SIG-M5 (cell line): ENCODE data around the gene TRMU.

ENCODE experiments used
- DNase-seq: peaks from one replicate; lab custom pipeline; 2025; lab: John Stamatoyannopoulos, UW

The TRMU gene

GRCh38 chr22:46369716-46370583 is 34.4 kb downstream of the TRMU start:
- DNase-seq, result no peak

DNA sequence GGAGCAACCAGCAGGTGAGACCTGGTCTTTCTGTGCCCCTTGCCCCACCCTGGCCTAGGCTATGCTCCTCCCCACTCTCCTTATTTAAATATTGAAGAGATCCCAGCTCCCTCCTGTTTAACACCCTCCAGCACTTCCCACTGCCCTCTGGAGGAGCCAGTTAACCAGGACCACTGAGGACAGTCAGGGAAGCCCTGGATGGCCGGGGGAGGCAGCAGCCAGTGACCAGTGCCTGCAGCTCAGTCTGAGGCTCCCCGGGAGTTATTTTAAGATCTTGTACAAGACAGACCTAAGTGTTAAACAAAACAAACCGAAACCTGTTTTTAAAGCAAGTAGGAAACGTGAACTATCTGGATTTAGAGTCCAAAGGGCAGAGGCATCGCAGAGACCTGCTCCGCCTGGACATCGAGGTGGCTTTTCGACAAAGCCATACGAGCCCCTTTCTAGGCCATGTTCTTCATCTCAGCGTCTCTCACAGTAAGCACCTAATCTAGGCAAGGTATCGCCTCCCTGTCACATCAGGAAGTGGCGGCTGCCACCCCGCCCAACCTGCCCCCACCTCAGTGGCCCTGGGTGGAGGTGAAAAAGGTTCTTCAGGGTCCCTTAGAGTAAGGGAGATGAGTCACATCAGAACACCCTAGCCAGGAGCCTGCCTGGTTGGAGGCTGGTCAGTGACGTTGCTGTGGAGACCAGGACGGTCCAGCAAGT is 35.2 kb downstream of the TRMU start:
- DNase-seq, result no peak

DNA sequence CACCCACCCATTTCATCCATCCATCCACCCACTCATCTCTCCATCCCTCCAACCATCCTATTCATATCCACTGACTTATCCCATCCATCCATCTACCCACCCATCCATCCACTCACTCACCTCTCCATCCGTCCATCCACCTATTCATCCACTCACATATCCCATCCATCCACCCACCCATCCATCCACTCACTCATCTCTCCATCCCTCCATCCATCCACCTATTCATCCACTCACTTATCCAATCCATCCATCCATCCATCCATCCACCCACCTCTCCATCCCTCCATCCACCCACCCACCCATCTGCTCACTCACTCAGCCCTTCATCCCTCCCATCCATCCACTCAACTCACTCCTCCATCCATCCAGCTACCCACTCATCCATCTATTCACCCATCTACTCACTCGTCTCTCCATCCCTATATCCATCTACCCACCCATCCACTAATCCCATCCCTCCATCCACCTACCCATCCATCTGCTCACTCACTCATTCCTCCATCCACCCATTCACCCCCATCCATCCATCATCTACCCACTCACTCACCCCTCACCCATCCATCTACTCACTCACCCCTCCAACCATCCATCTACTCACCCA is 36.2 kb downstream of the TRMU start:
- no peak for DNase-seq

- no peak for DNase-seq
These were observed 37.2 kb downstream of the TRMU start for GRCh38 chr22:46372686-46373085.

DNA sequence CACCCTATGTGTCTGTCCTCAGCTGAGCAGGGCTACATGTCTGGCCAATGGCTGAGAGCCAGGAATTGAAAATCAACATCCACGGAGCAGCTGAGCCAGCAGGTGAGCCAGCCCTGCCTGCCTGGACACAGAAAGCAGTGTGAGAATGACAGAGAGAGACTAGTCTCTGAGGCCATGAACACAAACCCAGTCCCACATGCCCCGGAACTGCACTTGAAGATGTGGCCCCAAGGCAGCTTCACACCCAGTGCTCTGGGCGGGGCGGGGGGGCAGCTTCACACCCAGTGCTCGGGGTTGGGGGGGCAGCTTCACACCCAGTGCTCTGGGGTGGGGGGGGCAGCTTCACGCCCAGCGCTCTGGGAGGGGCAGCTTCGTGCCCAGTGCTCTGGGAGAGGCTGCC is 37.6 kb downstream of the TRMU start:
- DNase-seq, result no peak

DNA sequence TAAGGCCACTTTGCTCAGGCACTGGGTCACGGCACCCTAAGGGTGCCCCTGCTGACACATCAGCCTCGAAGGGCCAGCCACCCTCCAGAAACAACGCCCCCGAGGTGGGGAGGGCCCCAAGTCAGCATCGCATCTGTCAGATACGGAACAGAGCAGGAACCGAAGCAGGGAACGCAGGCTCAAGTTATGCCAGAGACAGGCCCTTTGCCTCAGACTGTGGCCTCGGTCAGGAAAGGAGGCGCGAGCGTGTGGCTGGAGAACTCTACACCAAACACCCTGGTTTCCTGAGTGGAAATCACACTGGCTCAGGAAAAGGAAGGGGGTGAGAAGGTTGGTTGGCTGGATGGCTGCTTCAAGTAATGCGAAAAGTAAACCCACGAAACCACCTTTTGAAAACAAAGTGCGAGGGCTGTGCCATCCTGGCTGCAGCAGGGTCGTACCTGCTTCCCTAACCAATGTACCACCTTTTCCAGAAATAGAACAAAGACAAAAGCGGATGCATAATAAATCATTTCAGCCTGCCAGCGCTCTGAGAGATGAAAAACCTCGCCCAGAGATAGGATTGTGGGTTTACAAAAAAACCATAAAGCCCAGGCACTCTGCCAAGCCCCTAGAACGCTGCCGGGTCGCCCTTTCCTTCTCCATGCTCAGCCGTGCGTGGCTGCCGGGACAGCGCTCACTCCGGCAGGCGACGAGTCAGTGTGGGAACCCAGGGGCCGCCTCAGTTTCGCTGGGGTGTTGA is 38.6 kb downstream of the TRMU start:
- DNase-seq, result no peak

DNA sequence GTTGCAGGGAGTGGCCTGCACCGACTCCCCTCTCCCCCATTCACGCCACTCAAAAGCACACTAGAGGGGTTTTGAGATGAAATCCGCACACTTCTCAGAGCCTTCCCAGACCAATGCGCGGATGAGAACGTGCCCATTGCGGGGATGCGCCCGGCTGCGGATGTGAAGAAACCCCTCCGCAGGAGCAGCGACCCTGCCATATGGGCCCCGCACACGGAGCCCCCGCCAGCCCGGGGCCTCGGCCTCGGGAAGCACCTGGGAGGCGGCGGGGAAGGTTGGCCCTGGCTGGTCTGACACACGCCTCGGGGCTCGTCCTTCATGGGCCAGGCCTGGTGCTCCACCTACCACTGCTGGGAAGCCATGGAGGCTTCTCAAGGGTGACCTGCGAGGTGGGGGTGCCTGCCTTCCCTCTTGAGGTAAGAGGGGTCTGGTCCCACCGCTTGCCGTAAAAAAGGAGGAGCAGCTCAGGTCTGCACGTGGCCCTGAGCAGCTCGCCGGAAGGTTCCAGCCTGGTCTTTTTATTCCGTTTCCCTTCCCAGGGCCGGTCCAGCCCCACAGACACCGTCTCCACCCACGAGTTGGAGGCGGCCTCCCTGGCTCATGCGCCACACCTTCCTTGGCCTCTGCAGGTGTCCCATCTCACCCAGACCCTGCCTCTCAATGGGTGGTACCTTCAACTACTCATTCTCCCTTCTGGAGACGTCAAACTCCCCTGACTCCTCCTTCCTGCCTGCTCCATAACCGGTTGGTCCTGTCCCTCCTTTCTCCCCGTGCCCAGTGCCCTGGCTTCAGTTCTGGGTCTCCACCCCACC is 39.4 kb downstream of the TRMU start:
- DNase-seq, result no peak

DNA sequence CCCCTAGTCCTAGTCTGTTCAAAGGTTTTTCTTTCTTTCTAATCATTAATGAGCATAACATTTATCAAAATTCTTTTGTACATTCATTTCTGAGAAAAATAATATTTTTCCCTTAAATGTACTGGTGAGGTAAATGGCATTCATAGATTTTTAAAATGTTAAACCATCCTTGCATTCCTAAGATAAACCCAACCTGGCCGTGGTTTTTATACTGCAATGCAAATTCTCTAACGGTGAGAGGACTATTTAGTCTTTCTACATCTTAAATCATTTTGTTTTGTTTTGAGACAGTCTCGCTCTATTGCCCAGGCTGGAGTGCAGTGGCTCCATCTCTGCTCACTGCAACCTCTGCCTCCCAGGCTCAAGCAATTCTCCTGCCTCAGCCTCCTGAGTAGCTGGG is 40.6 kb downstream of the TRMU start:
- no peak for DNase-seq

- no peak for DNase-seq
These were observed 41.5 kb downstream of the TRMU start for GRCh38 chr22:46376908-46377524.

- DNase-seq, result no peak
These were observed 42.3 kb downstream of the TRMU start for GRCh38 chr22:46377525-46378425.

- DNase-seq, result no peak
These were observed 43.0 kb downstream of the TRMU start for GRCh38 chr22:46378426-46379065.

- DNase-seq, result no peak
These were observed 43.8 kb downstream of the TRMU start for GRCh38 chr22:46379066-46379930.

DNA sequence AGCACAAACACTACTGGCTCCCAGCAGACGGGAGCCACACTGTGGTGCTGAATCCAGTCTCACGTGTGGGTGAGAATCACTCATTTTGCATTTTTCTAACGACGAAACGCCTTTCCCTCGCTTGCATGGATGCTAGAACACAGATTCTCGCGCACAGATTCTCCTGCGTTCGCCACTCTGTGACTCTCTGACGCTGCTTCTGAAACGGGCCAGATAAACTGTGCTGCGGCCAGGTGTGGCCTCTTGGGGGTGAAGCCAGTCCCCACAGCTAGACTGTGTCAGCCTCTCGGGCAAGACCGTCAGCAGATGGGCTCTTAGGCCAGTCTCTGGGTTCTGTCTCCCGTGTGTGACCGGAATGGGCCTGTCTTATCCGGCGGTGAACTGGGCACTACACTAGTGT is 44.6 kb downstream of the TRMU start:
- DNase-seq, result no peak

DNA sequence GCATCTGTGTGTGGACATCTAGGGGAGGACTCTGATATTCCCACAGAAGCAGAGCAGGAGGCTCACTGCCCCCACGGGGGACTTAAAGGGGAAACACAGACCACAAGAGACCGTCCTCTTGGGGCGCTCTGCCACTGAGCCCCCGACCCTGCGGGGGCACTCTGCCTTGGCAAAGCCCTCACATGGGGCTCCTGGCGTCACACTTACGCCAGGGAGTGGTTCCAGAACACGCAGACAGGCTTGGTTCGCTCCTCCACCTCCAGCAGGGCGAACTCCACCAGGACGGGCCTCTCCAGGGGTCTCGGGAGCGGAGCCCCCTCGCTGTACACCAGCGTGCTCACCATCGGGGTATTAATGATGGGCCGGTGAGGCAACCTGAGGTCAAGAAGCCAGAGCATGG is 45.1 kb downstream of the TRMU start:
- no peak for DNase-seq

DNA sequence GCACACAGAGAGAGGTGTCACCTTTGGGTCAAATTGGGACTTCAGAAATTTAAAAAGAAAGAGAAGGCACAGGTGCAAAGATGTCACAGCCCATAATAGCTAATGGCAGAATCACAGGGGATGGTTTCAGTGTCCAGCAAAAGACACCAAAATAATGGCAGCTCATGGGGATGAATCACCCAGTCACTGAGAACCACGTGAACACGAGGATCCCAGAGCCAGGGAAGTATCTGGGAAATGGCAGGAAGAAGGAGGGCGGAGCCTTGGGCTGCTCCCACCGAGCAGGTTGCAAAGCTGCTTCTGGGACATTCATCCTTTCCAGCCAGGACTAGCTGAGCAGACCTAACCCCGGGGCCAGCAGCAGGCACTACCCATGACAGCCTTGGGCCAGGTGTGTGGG is 45.6 kb downstream of the TRMU start:
- DNase-seq, result no peak

DNA sequence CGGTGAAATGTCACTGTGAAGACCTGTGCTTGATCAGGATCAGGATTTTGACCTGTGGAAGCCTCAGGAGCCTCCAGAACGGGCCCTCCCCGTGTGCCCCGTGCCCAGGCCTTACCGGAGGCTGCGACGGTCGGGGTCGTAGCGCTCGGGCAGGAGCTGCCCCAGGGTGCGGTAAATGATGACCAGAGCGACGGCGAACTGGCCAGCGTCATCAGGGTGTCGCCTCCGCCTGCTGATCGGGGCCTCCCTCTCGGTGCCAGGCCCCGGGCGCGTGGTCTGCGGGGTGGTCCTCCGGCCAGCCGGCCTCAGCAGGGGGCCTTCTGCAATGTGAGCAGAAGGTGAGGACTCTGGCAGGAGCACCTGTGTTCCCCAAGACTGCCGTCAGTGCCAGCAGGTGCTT is 46.2 kb downstream of the TRMU start:
- no peak for DNase-seq

DNA sequence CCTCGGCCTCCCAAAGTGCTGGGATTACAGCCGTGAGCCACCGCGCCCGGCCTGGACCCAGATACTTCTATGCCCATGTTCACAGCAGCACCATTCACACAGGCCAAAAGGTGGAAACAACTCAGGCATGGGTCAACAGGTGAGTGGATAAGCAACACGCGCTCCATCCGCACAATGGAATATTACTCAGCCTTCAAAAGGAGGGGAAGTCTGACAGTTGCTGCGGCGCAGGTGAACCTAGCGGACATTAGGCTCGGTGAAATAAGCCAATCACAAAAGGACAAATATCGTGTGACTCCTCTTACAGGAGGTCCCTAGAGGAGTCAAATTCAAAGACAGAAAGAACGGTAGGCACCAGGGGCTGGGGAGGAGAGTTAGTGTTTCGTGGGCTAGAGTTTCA is 47.0 kb downstream of the TRMU start:
- DNase-seq, result no peak

DNA sequence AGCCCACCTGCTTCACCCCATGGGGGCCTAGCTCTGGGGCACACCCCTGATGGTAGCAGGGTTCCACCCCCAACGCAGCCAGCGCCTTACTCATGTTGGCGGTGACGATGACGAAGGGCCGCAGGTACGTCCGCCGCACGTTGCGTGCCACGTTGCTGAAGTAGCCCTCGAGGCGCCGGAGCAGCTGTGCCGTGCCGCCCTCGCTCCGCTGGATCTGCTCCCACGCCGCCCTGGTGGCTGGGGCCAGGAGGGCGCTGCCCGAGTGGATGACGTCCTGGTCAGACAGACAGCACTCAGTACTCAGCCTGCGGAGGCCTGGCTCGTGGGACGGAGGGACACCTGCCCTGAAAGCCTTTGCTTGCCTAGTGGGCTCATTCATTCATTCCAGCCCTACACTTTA is 50.8 kb downstream of the TRMU start:
- DNase-seq, result no peak

- no peak for DNase-seq
These were observed 52.2 kb downstream of the TRMU start for GRCh38 chr22:46387748-46388147.
